ENCODE measurements around the gene ZNF146.

DNA sequence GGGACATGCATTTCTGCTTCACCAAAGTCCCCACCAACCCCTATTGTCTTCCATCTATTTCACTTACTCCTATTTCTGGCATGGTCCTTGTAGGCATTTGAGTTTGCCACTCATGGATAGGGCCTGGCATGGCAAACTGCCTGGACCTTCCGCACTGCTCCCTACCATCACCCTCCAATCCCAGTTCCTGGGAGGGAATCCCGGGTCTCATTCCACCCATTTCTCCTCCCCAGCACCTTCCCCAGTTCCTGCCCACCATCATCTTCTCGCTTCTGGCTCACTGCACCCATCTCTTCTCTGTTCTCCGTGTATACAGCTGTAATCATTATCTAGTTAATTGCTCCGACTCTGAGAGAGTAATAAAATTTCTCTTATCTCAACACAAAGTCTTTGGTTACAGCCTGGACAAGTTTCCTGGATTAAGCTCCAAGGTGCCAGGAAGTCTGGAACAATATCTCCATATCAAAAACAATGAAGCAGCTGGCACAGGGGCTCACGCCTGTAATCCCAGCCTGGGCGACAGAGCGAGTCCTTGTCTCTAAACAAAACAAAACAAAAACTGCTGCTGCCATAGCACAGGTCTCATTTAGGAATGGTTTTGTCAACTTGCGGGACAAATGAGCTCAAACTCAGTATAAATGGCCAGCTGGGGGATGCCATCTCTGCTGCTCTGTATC, 45.7 kb upstream of the ZNF146 start:
- TF ChIP-seq POLR2AphosphoS5 (IDR thresholded peaks at IDR 0.05), result peak; percentile 11 to 32
- TF ChIP-seq, protein P1, sequence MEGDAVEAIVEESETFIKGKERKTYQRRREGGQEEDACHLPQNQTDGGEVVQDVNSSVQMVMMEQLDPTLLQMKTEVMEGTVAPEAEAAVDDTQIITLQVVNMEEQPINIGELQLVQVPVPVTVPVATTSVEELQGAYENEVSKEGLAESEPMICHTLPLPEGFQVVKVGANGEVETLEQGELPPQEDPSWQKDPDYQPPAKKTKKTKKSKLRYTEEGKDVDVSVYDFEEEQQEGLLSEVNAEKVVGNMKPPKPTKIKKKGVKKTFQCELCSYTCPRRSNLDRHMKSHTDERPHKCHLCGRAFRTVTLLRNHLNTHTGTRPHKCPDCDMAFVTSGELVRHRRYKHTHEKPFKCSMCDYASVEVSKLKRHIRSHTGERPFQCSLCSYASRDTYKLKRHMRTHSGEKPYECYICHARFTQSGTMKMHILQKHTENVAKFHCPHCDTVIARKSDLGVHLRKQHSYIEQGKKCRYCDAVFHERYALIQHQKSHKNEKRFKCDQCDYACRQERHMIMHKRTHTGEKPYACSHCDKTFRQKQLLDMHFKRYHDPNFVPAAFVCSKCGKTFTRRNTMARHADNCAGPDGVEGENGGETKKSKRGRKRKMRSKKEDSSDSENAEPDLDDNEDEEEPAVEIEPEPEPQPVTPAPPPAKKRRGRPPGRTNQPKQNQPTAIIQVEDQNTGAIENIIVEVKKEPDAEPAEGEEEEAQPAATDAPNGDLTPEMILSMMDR (IDR thresholded peaks at IDR 0.05), result no peak

All from upper lobe of left lung (tissue), 4 donors.